Keratinocyte (primary cell): ENCODE measurements around the gene XYLB. TPM values are rescaled to one million over a fixed set of nuclear protein-coding genes. Genes with fewer than 3 reads are reported as not detected.

Source experiments
- DNase-seq: peaks from one replicate; pipeline ENCODE4 v3.0.0-alpha.2; 2011; ENCODE audit warnings: low read depth, missing footprints, low spot score
- FAIRE-seq: peaks from 2 replicates; lab custom pipeline; 2011; peaks lifted over from hg19 to GRCh38; lab: Jason Lieb, UNC
- H2AFZ ChIP-seq: 2 replicates; pipeline ENCODE4 v1.6.0; 2012; ENCODE audit warnings: low read length, control low read depth, inconsistent platforms; ENCODE audit not compliant: control insufficient read depth
- H3K27ac ChIP-seq: 2 replicates; pipeline ENCODE4 v1.5.1; 2011; ENCODE audit warnings: low read length; ENCODE audit not compliant: control insufficient read depth, insufficient read depth
- H3K27me3 ChIP-seq: 3 replicates; pipeline ENCODE4 v1.6.0; 2011; ENCODE audit warnings: low read length; ENCODE audit not compliant: control insufficient read depth, insufficient read depth; ENCODE audit errors: extremely low read depth
- H3K36me3 ChIP-seq, 2 experiments: 2 replicates in 1 of 2; 3 replicates in 1 of 2; pipeline ENCODE4 v1.5.1; 2011; ENCODE audit warnings: low read length in 2 of 2, mild to moderate bottlenecking in 1 of 2; ENCODE audit not compliant: control insufficient read depth in 2 of 2, insufficient read depth in 2 of 2; ENCODE audit errors: extremely low read depth in 1 of 2
- H3K4me1 ChIP-seq: 3 replicates; pipeline ENCODE4 v1.5.1; 2011; ENCODE audit warnings: low read length; ENCODE audit not compliant: control insufficient read depth, insufficient read depth; ENCODE audit errors: extremely low read depth
- H3K4me2 ChIP-seq: 3 replicates; pipeline ENCODE4 v1.6.0; 2011; ENCODE audit warnings: low read depth, low read length; ENCODE audit not compliant: control insufficient read depth, insufficient read depth; ENCODE audit errors: extremely low read depth
- H3K4me3 ChIP-seq, 3 experiments: fragments of 200-600 bp in 1 of 3; sonication (generic) in 1 of 3; 2 replicates in 2 of 3; 3 replicates in 1 of 3; pipeline ENCODE4 v1.5.1; 2011 to 2016; ENCODE audit warnings: low read length in 3 of 3, mild to moderate bottlenecking in 3 of 3, control low read depth in 2 of 3, inconsistent platforms in 1 of 3, low read depth in 1 of 3, mixed read lengths in 1 of 3, mixed run types in 1 of 3, moderate library complexity in 1 of 3; ENCODE audit not compliant: control insufficient read depth in 2 of 3, insufficient read depth in 2 of 3; ENCODE audit errors: extremely low read depth in 1 of 3
- H3K79me2 ChIP-seq: 2 replicates; pipeline ENCODE4 v1.6.0; 2012; ENCODE audit warnings: low read length; ENCODE audit not compliant: control insufficient read depth, insufficient read depth
- H3K9ac ChIP-seq: 3 replicates; pipeline ENCODE4 v1.6.0; 2011; ENCODE audit warnings: low read length; ENCODE audit not compliant: control insufficient read depth, insufficient read depth; ENCODE audit errors: extremely low read depth
- H3K9me1 ChIP-seq: 3 replicates; pipeline ENCODE4 v1.6.0; 2011; ENCODE audit warnings: low read length; ENCODE audit not compliant: control insufficient read depth, insufficient read depth; ENCODE audit errors: extremely low read depth
- H3K9me3 ChIP-seq: 2 replicates; pipeline ENCODE4 v1.5.1; 2012; ENCODE audit warnings: low read depth, low read length; ENCODE audit not compliant: control insufficient read depth
- H4K20me1 ChIP-seq: 3 replicates; pipeline ENCODE4 v1.6.0; 2011; ENCODE audit warnings: low read length; ENCODE audit not compliant: control insufficient read depth, insufficient read depth; ENCODE audit errors: extremely low read depth
- CTCF ChIP-seq, 3 experiments: IDR thresholded peaks in 1 of 3; conservative IDR thresholded peaks in 1 of 3; optimal IDR thresholded peaks in 1 of 3; 2 replicates in 2 of 3; 3 replicates in 1 of 3; pipeline versions ENCODE3 to v1.5.1; 2011; ENCODE audit warnings: low read length in 3 of 3, mild to moderate bottlenecking in 3 of 3, moderate library complexity in 2 of 3, control low read depth in 1 of 3, inconsistent platforms in 1 of 3; ENCODE audit not compliant: insufficient read depth in 2 of 3; ENCODE audit errors: extremely low read depth in 1 of 3
- EZH2 ChIP-seq: IDR thresholded peaks from one replicate; pipeline ENCODE4 v1.6.1; 2012; ENCODE audit warnings: inconsistent platforms, mild to moderate bottlenecking, low read length, moderate library complexity
- dilution Hi-C: fragments of 300-500 bp; cut with MboI; formaldehyde crosslinking; loops from one replicate; pipeline ENCODE4 v1.7.0; 2020; ENCODE audit warnings: low sequenced_read_pairs; ENCODE audit not compliant: extremely low pct_ligation_motif_present
- polyA plus RNA-seq, 5 experiments: library from polyadenylated mRNA; depleted of rRNA in 3 of 5; stranded (reverse) in 3 of 5; stranded (forward) in 1 of 5; unstranded in 1 of 5; fragments of >200 nt; gene quantifications; 1 replicate in 1 of 5; 2 replicates in 3 of 5; 3 replicates in 1 of 5; pipeline versions ENCODE4 v1.2.1 to v1.2.3, GENCODE V29; 2011 to 2012; ENCODE audit warnings: missing spikeins in 2 of 5, low read depth in 1 of 5, low replicate concordance in 1 of 5

Gene XYLB
- polyA plus RNA-seq, 1 donor (not counting 4 experiments of a cell fraction or from before 2014, with no cell fraction given): 1.8 TPM

- Histone ChIP-seq H3K4me2 (peak overlapping the region; percentile 78), H3K4me1 (peaks cover 6% of the 10 kb centered on the region), H3K79me2 (no peaks in the 10 kb centered on the region), H2AFZ (peak overlapping the region; percentile 97), H3K9ac (no peak overlapping the region), H3K9me1 (no peaks in the 10 kb centered on the region), H3K27me3 (no peaks in the 10 kb centered on the region), H4K20me1 (no peaks in the 10 kb centered on the region), H3K36me3 (no peaks in the 10 kb centered on the region), H3K27ac (no peak overlapping the region), H3K4me3 (peak overlapping the region; percentile 67 to 81 (median 74)), H3K9me3 (no peaks in the 10 kb centered on the region)
- DNase-seq (no peak), FAIRE-seq (no peak)
- dilution Hi-C loops: no loop called here
- TF ChIP-seq EZH2: no peak
- TF ChIP-seq CTCF (optimal IDR thresholded peaks at IDR 0.05 in 1 of 3, IDR thresholded peaks at IDR 0.05 in 1 of 3, conservative IDR thresholded peaks at IDR 0.05 in 1 of 3; ENCODE audit: extremely low read depth in 1 of 3, insufficient read depth in 2 of 3, low read length in 3 of 3): no peak
Observed at GRCh38 chr3:38347421-38348200, 1.0 kb downstream of the XYLB start.

GRCh38 chr3:38348903-38349302, 2.3 kb downstream of the XYLB start:
- peaks cover 6% of the 10 kb centered on the region for H3K4me1 ChIP-seq
- dilution Hi-C loops: no loop called here
- DNase-seq: no peak
- no peaks in the 10 kb centered on the region for H4K20me1 ChIP-seq
- FAIRE-seq: no peak
- no peaks in the 10 kb centered on the region for H3K79me2 ChIP-seq
- H3K27ac ChIP-seq: no peak overlapping the region
- H3K4me3 ChIP-seq: no peak overlapping the region
- no peak overlapping the region for H2AFZ ChIP-seq
- H3K4me2 ChIP-seq: no peak overlapping the region
- no peak overlapping the region for H3K9ac ChIP-seq
- TF ChIP-seq CTCF (optimal IDR thresholded peaks at IDR 0.05 in 1 of 3, IDR thresholded peaks at IDR 0.05 in 1 of 3, conservative IDR thresholded peaks at IDR 0.05 in 1 of 3; ENCODE audit: extremely low read depth in 1 of 3, insufficient read depth in 2 of 3, low read length in 3 of 3) (no peak), EZH2 (no peak)
- no peaks in the 10 kb centered on the region for H3K36me3 ChIP-seq
- no peaks in the 10 kb centered on the region for H3K9me1 ChIP-seq
- H3K9me3 ChIP-seq: no peaks in the 10 kb centered on the region
- no peaks in the 10 kb centered on the region for H3K27me3 ChIP-seq
